Stimulated activated naive CD8-positive, alpha-beta T cell treated with anti-CD3 and anti-CD28 coated beads, Interleukin-15, amount 100 ng/mL, for 72 hours (primary cell): ENCODE results near the gene THAP2.

ENCODE experiments used
- ATAC-seq: fragments of 150-1000 bp; cut with Tn5 transposase; 2 replicates; pipeline ENCODE4 v1.10.0; 2021; ENCODE audit warnings: mild to moderate bottlenecking, moderate library complexity
- DNase-seq, 2 donors: peaks; one replicate each; pipeline ENCODE4 v3.0.0; 2021 to 2022
- H3K27ac Mint-ChIP-seq, 2 donors: one replicate each; pipeline ENCODE4 v1.8.0; 2022; ENCODE audit warnings: mild to moderate bottlenecking in 2 of 2, mixed read lengths in 2 of 2, moderate library complexity in 2 of 2
- H3K27me3 Mint-ChIP-seq: one replicate; pipeline ENCODE4 v1.8.0; 2022; ENCODE audit warnings: mixed read lengths
- H3K4me1 Mint-ChIP-seq: one replicate; pipeline ENCODE4 v1.8.0; 2022; ENCODE audit warnings: mild to moderate bottlenecking, mixed read lengths
- H3K4me3 Mint-ChIP-seq, 2 donors: one replicate each; pipeline ENCODE4 v1.8.0; 2022; ENCODE audit warnings: mild to moderate bottlenecking in 2 of 2, mixed read lengths in 2 of 2, moderate library complexity in 1 of 2
- H3K9me3 Mint-ChIP-seq, 2 donors: one replicate each; pipeline ENCODE4 v1.8.0; 2022; ENCODE audit warnings: mixed read lengths in 2 of 2

The THAP2 gene

DNA sequence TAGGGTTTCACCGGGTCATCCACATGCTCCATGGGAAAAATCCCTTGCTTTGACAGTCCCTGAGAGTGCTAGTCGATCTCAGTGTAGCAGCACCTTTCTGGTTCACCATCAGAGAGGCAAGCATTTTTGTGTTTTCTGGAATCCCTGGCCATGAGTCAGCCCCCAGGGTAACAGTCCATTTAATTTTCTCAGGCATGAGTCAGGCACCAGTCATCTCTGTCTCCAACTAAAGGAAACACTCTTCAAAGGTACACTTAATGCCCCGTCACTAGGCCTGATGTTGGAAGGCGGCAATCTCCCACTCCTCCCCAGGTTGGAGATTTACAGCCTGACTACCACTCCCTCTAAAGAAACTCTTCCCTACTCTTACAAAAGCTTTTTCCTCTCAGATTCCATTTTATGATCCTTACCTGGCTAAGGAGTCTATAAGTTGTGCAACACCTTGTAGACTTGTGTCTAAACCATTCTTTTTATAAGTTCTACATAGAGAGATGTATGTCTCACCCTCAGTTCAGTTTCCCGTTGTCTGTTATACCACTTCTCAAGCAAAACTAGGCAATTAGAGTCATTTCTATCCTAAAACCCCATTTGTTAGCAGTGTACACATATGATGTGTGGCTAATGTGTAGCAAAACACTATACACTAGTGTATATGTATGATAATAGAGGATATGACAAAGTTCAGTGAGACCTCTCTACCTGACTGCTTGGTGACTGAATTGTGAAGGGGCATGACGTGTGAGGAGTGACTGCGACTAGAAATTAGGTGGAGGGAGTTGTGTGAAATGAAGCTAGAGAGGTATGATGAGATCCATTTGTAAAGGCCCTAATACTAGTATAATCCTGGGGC is 46.4 kb downstream of the THAP2 start:
- H3K27ac Mint-ChIP-seq = no peak overlapping the region
- no peak overlapping the region for H3K4me3 Mint-ChIP-seq

DNA sequence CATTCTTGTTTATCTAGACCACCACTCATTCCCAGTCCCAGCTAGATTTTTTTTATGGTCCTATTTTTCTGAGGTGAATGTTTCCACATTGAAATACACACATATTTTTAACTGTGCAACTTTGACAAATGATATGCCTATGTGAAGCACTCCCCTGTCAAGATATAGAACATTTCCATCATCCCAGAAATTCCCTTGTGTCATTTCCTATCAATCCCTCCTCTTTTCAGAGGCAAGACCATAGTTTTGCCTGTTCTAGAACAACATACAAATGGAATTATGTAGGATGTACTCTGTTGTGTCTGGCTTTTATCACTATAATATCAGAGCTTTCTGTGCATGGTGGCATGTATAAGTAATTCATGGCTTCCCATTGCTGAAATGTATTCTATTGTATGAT is 54.5 kb downstream of the THAP2 start:
- Mint-ChIP-seq H3K4me3 (no peak overlapping the region), H3K27me3 (no peaks in the 10 kb centered on the region), H3K27ac (no peak overlapping the region), H3K9me3 (peaks cover 7 to 23% of the 10 kb centered on the region in 2 donors), H3K4me1 (no peaks in the 10 kb centered on the region)
- DNase-seq (no peak), ATAC-seq (no peak)

More for the DNA sequence above, 46.4 kb downstream of the THAP2 start:
- no peaks in the 10 kb centered on the region for H3K4me1 Mint-ChIP-seq
- peaks cover 15 to 50% of the 10 kb centered on the region in 2 donors for H3K9me3 Mint-ChIP-seq
- DNase-seq (no peak), ATAC-seq (no peak)
- H3K27me3 Mint-ChIP-seq = no peaks in the 10 kb centered on the region

DNA sequence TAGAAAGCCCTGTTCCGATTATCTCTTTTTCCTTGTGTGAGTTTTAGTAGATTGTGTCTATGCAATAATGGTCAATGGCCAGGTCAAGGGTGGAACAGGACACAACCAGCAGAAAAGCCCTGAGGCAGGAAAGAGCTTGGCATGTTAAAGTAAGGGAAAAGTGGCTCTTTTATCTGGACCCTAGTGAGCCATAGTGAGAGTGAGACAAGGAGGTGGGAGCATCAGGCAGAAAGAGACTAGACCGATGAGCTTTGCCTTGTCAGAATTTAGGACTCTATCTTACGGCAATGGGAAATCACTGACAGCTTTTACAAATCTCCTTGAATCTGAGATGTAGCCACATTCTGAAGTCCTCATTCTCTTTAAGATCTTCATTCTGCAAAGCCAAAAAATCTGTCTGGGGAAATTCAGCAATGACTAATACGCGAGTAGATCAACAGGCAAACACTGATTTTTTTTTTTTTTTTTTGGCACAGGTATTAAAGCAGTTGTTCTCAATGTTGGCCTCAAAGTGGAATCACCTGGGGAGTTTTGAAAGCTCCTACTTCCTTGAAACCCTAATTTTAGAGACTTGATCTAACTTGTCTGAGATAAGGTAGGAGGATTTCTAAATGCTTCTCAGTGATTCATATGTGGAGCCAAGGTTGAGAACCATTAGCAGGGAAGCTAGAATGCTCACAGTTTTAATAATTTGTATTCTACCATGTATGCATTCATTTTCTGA is 55.7 kb downstream of the THAP2 start:
- Mint-ChIP-seq H3K27me3 (no peaks in the 10 kb centered on the region), H3K4me3 (no peak overlapping the region), H3K27ac (no peak overlapping the region), H3K4me1 (no peaks in the 10 kb centered on the region), H3K9me3 (peaks cover 7 to 11% of the 10 kb centered on the region in 2 donors)
- ATAC-seq (no peak), DNase-seq (no peak)

DNA sequence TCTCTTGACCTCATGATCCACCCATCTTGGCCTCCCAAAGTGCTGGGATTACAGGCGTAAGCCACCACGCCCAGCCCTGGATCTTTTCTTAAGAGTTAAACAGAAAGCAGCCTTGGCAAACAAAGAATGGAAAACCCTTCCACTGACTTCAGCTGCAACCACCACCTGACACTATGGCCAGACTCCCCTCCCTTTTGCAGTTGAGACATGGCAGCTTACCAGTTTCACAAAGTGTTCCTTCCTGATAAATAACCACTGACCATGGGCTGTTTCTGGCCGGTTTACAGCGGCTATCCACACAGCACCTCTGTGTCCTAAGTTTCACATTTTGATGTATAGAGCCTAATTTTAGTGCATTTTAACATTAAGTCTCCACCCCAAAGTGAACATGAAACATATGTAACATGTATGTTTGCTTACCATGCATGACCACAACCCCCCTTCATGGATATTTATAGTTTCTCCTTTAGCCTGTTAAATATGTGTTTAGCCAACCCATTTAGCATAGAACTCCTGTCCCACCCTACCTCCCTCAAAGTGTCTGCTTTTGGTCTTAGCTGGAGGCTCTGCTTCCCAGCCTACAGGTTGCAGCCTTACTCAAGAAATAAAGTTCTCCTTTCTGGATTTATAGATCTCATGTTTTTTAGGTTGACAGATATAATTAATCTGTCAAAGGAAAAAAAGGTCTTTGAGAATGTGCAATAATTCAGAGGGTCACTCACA is 57.8 kb downstream of the THAP2 start:
- H3K27me3 Mint-ChIP-seq = no peaks in the 10 kb centered on the region
- DNase-seq (no peak), ATAC-seq (no peak)
- no peaks in the 10 kb centered on the region for H3K9me3 Mint-ChIP-seq
- H3K4me3 Mint-ChIP-seq = no peak overlapping the region
- no peaks in the 10 kb centered on the region for H3K4me1 Mint-ChIP-seq
- H3K27ac Mint-ChIP-seq = no peak overlapping the region

DNA sequence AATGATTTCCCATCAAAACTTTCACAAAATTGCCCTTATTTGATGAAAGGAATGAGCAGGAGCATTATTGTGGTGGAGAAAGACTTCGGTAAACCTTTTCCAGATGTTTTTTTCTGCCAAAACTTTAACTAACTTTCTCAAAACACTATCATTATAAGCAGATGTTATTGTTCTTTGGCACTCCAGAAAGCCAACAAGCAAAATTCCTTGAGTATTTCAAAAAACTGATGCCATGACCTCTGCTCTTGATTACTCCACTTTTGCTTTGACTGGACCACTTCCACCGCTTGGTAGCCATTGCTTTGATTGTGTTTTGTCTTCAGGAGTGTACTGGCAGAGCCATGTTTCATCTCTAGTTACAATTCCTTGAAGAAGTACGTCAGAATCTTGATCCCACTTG is 60.9 kb downstream of the THAP2 start:
- no peaks in the 10 kb centered on the region for H3K9me3 Mint-ChIP-seq
- no peak for ATAC-seq
- H3K27ac Mint-ChIP-seq = no peak overlapping the region
- DNase-seq = no peak
- no peak overlapping the region for H3K4me3 Mint-ChIP-seq
- no peaks in the 10 kb centered on the region for H3K4me1 Mint-ChIP-seq
- no peaks in the 10 kb centered on the region for H3K27me3 Mint-ChIP-seq

DNA sequence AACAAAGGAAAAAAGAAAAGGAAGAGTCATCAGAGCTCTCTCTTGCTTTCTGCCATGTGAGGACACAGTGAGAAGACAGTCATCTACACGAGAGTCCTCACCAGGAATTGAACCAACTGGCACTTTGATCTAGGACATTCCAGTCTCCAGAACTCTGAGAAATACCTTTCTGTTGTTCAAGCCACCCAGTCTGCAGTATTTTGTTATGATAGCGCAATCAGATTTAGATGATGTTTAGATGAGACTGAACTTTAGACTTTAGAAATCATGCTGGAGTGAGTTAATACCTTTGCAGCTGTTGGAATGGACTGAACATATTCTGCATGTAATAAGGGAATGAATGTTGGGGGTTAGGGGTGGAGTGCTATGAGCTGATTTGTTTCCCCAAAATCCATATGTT is 62.4 kb downstream of the THAP2 start:
- no peaks in the 10 kb centered on the region for H3K9me3 Mint-ChIP-seq
- H3K4me3 Mint-ChIP-seq = no peak overlapping the region
- ATAC-seq (no peak), DNase-seq (no peak)
- no peak overlapping the region for H3K27ac Mint-ChIP-seq
- no peaks in the 10 kb centered on the region for H3K4me1 Mint-ChIP-seq
- H3K27me3 Mint-ChIP-seq = no peaks in the 10 kb centered on the region

DNA sequence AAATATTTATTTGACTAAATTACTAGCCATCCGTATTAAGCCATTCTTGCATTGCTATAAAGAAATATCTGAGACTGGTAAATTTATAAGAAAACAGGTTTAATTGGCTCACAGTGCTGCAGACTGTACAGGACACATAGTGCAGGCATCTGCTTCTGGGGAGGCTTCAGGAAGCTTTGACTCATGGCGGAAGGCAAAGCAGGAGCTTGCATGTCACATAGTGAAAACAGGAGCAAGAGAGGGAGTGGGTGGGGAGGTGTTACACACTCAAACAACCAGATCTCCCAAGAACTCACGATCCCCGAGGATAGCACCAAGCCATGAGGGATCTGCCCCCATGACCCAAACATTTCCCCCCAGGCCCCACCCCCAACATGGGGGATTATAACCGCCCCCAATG is 63.9 kb downstream of the THAP2 start:
- ATAC-seq = no peak
- Mint-ChIP-seq H3K27me3 (no peaks in the 10 kb centered on the region), H3K9me3 (no peaks in the 10 kb centered on the region), H3K4me1 (no peaks in the 10 kb centered on the region), H3K4me3 (no peak overlapping the region), H3K27ac (no peak overlapping the region)
- DNase-seq = no peak
